Dorsolateral prefrontal cortex (tissue), 118 donors: ENCODE data around the gene FFAR4. TPM values are rescaled to one million over a fixed set of nuclear protein-coding genes. Genes with fewer than 3 reads are reported as not detected.

ENCODE experiments used
- total RNA-seq, 120 experiments: library from RNA; stranded (reverse); gene quantifications; one replicate each; pipeline versions ENCODE4 v1.2.3 to v1.2.4, GENCODE V29; 2022

FFAR4 gene
- total RNA-seq, 120 experiments from 2014 or later, result 0.32 to 4.2 (median 1.6) TPM; not detected in 1

Other genes with a start within 250 kb of the FFAR4 start
- 10 to 100 TPM in 91 of 120 experiments, 1 to 10 TPM in 29; 4.6 to 30.0 (median 12.5) TPM for gene MYOF, start 84.3 kb upstream of the FFAR4 start, total RNA-seq
- gene CEP55, start 70.1 kb upstream of the FFAR4 start, total RNA-seq, result 1 to 10 TPM in 1 of 120 experiments, under 1 TPM in 23, not detected in 96; 0.22 to 1.9 (median 0.40) TPM
- 10 to 100 TPM in 118 of 120 experiments, 1 to 10 TPM in 2; 7.1 to 89.1 (median 40.6) TPM for gene RBP4, start 34.6 kb downstream of the FFAR4 start, total RNA-seq
- under 1 TPM in 3 of 120 experiments, not detected in 117; 0.13 to 0.16 (median 0.16) TPM for gene PDE6C, start 45.9 kb downstream of the FFAR4 start, total RNA-seq
- 10 to 100 TPM; 12.5 to 64.1 (median 31.2) TPM for gene FRA10AC1, start 135.9 kb downstream of the FFAR4 start, total RNA-seq
- 100 to 1,000 TPM in 21 of 120 experiments, 10 to 100 TPM in 99; 38.7 to 130 (median 85.4) TPM for gene LGI1, start 191.3 kb downstream of the FFAR4 start, total RNA-seq